Activated gamma-delta T cell treated with anti-CD3 and anti-CD28 coated beads, Interleukin-2, amount 50 U/mL, for 16 hours (primary cell): Measurements from ENCODE around the gene RASA4.
"Not testable (repeated sequence)": the region's sequence is repeated elsewhere in the genome, so short reads cannot be mapped to it uniquely, and the experiment has no call there.

ENCODE experiments used
- DNase-seq: peaks from one replicate; pipeline ENCODE4 v3.0.0-alpha.2; 2020; ENCODE audit warnings: low read depth

Gene RASA4

GRCh38 chr7:102616507-102617125 is at the start of gene RASA4:
Gene RASA4 (minus strand): TSS chr7:102616756. CDS start chr7:102616689, 67 bp downstream.
- DNase-seq, result not testable (repeated sequence)

- not testable (repeated sequence) for DNase-seq
Observed at GRCh38 chr7:102664765-102665164, 48.2 kb upstream of the RASA4 start.

- DNase-seq, result not testable (repeated sequence)
Observed at GRCh38 chr7:102649924-102650323, 33.4 kb upstream of the RASA4 start, which contains the start of gene SPDYE2B. Gene SPDYE2B (plus strand): TSS chr7:102650319. CDS start chr7:102652349, 2,030 bp downstream.

GRCh38 chr7:102647813-102648212 is 31.3 kb upstream of the RASA4 start:
- not testable (repeated sequence) for DNase-seq

- DNase-seq, result not testable (repeated sequence)
Observed at GRCh38 chr7:102643404-102643803, 26.8 kb upstream of the RASA4 start.

- not testable (repeated sequence) for DNase-seq
Observed at GRCh38 chr7:102642691-102643090, 26.1 kb upstream of the RASA4 start, which contains the start of gene UPK3BL1. Gene UPK3BL1 (minus strand): TSS chr7:102642791. CDS start chr7:102642741, 50 bp downstream.

- DNase-seq, result not testable (repeated sequence)
Observed at GRCh38 chr7:102638848-102639247, 22.3 kb upstream of the RASA4 start.

GRCh38 chr7:102636956-102637355 is 20.4 kb upstream of the RASA4 start:
- DNase-seq, result not testable (repeated sequence)

- DNase-seq, result not testable (repeated sequence)
Observed at GRCh38 chr7:102635354-102635753, 18.8 kb upstream of the RASA4 start.

- DNase-seq, result not testable (repeated sequence)
Observed at GRCh38 chr7:102634299-102634698, 17.7 kb upstream of the RASA4 start.

GRCh38 chr7:102630622-102631021 is 14.1 kb upstream of the RASA4 start:
- not testable (repeated sequence) for DNase-seq

- DNase-seq, result not testable (repeated sequence)
Observed at GRCh38 chr7:102627271-102627904, 10.8 kb upstream of the RASA4 start.

- not testable (repeated sequence) for DNase-seq
Observed at GRCh38 chr7:102618122-102618521, 1.6 kb upstream of the RASA4 start.

GRCh38 chr7:102615930-102616329 is 626 bp downstream of the RASA4 start:
- not testable (repeated sequence) for DNase-seq

GRCh38 chr7:102614873-102615272 is 1.7 kb downstream of the RASA4 start:
- not testable (repeated sequence) for DNase-seq

- DNase-seq, result not testable (repeated sequence)
Observed at GRCh38 chr7:102614346-102614697, 2.2 kb downstream of the RASA4 start.

GRCh38 chr7:102613575-102614345 is 2.8 kb downstream of the RASA4 start:
- DNase-seq, result not testable (repeated sequence)

- DNase-seq, result not testable (repeated sequence)
Observed at GRCh38 chr7:102611675-102612325, 4.8 kb downstream of the RASA4 start.

GRCh38 chr7:102611013-102611674 is 5.4 kb downstream of the RASA4 start:
- DNase-seq, result not testable (repeated sequence)

GRCh38 chr7:102610441-102610840 is 6.1 kb downstream of the RASA4 start:
- DNase-seq, result not testable (repeated sequence)

GRCh38 chr7:102609734-102610133 is 6.8 kb downstream of the RASA4 start:
- not testable (repeated sequence) for DNase-seq
